ENCODE data around the gene HOXA7.

Gene HOXA7

GRCh38 chr7:27156508-27156898, at the start of gene HOXA7:
HOXA7 (minus strand) TSS chr7:27156675; CDS start chr7:27156545, 130 bp downstream.
- in situ Hi-C loops (cut with MboI; ENCODE audit: low sequenced_read_pairs, unreplicated experiment) = loop anchor here (5.0 to 25.0 kb wide), 4 partner anchors 302 to 782 kb away; no protein-coding TSS in a partner anchor
- TF ChIP-seq, protein P1, sequence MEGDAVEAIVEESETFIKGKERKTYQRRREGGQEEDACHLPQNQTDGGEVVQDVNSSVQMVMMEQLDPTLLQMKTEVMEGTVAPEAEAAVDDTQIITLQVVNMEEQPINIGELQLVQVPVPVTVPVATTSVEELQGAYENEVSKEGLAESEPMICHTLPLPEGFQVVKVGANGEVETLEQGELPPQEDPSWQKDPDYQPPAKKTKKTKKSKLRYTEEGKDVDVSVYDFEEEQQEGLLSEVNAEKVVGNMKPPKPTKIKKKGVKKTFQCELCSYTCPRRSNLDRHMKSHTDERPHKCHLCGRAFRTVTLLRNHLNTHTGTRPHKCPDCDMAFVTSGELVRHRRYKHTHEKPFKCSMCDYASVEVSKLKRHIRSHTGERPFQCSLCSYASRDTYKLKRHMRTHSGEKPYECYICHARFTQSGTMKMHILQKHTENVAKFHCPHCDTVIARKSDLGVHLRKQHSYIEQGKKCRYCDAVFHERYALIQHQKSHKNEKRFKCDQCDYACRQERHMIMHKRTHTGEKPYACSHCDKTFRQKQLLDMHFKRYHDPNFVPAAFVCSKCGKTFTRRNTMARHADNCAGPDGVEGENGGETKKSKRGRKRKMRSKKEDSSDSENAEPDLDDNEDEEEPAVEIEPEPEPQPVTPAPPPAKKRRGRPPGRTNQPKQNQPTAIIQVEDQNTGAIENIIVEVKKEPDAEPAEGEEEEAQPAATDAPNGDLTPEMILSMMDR (IDR thresholded peaks at IDR 0.05; ENCODE audit: borderline replicate concordance, control extremely low read depth, extremely low read depth, insufficient read depth, missing control alignments) = no peak
- no peak for DNase-seq (ENCODE audit: low spot score)

DNA sequence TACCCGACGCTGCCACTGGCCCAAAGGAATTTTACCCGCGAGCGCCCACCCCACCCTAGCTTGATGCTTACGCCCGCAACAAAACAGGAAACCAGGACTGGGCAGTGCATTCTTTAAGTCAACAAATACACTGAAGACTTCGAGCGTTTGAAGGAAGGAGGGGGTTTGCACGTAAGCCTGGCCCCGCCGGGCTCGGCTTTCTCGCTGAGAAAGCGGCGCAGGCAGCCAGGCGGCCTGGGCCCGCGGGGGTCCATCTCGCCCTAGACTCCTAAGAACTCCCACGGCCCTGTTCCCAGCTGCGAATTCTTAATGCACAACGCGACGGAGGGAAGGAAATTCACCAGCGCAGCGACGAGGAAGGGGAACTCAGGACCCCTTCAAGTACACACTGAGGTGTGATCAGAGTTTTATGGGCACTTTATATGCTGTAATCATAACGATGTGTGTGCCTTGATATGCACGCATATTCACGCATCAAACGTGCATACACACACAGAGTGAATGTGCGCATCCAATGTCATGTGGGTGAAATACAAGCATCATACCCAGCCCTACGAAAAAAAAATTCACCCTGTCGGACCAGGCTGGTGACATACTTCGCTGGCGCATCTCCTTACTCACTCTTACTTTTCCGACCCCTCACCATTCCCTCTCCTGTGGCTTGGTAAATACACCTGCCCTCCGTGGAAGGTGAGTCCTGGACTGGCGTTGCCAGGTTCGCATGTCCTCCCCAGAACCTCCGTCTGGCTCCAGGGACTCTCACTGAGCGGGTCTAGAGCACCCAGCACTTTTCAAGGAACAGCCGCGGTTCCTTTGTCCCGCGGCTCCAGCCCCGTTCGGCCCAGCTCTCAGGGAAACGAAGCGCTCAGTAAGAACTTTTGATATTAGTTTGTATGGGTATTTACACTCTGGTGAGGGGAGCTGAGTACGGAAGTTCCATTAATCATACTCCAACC, 49.1 kb upstream of the HOXA7 start:
- DNase-seq (ENCODE audit: low spot score) = no peak
- TF ChIP-seq, protein P1 (IDR thresholded peaks at IDR 0.05; ENCODE audit: borderline replicate concordance, control extremely low read depth, extremely low read depth, insufficient read depth, missing control alignments) = no peak
- in situ Hi-C loops (cut with MboI; ENCODE audit: low sequenced_read_pairs, unreplicated experiment) = loop anchor here (10.0 to 25.0 kb wide), 2 partner anchors 379 to 582 kb away; no protein-coding TSS in a partner anchor

DNA sequence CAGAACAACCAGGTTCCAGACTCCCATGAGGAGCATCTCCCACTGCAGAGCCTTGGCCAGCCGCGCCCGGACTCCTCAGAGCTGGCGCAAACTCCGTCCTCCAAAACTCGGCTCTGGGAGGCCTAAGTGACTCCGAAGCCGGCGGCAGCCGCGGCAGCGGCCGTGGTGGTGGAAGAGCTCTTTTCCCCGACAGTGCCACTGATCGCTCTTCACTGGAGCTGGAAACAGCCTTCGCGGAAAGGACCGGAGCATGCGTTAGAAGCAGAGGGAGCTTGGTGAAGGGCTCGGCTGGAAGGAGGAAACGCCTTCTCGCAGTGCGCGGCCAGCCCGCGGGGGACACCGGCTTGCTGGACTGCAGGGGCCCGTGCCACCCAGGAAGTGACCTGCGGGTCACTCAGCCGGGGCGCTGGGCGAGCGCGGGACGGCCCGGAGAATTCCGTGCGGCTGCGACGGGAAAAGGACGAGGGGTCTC, 48.4 kb upstream of the HOXA7 start:
- in situ Hi-C loops (cut with MboI; ENCODE audit: low sequenced_read_pairs, unreplicated experiment) = loop anchor here (10.0 to 25.0 kb wide), 2 partner anchors 380 to 582 kb away; no protein-coding TSS in a partner anchor
- TF ChIP-seq, protein P1 (IDR thresholded peaks at IDR 0.05; ENCODE audit: borderline replicate concordance, control extremely low read depth, extremely low read depth, insufficient read depth, missing control alignments) = no peak
- DNase-seq (ENCODE audit: low spot score) = no peak

DNA sequence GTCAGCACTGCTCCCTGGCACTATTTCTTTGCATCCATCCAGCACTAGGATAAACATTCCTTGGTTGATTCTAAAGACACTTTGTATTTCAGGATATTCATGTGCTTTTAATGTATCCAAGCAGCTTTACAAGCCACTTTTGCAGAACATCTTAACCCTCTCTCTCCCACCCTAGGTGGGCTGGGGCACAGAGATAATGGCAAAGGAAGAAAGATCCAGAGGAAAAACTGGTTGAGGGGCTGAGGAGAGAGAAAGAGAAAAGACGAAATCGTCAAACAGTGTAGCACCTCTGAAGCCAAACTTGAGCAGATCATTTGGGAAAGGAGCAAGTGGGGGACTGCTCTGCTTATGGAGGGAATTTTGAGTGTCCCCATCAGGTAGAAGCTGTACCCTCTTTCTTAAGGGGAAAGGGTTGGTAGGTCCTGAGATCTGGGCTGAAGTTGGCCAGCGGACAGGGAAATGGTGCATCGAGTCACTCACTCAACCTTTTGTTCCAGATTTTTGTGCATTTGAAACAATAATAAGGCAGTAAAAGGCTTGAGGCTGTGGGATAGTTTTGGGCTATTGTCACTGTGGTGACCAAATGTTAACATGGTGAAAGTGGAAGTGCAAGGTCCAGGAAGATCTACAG, 47.6 kb upstream of the HOXA7 start:
- in situ Hi-C loops (cut with MboI; ENCODE audit: low sequenced_read_pairs, unreplicated experiment) = loop anchor here (10.0 to 25.0 kb wide), 2 partner anchors 381 to 583 kb away; no protein-coding TSS in a partner anchor
- TF ChIP-seq, protein P1 (IDR thresholded peaks at IDR 0.05; ENCODE audit: borderline replicate concordance, control extremely low read depth, extremely low read depth, insufficient read depth, missing control alignments) = no peak
- DNase-seq (ENCODE audit: low spot score) = no peak

DNA sequence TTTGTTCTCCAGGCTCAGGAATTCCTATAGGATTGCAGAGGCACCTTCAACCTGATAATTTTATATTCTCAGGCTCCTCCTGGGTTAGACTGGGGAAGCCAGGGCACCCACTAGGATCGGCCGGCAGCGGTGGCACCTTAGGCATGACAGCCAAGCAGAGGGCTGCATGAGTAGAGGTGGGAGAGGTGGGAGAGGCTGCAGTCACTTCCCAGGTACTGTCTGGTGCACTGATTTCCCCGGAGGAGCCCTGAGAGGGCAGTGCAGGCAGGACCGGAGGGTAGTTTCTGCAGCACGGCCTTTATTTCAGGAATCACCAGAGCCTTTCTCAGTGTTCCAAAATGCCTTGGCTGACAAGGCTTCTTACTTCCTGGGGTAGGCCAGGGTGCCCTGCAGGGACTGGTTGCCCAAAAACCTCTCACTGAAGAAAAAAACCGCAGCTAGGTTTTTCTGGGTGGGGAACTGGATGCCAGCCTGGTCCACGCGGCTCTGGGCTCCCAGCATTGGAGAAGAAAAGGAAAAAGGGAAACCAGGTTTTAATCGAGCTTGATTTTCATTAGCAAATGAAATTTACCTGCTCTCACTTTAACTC, 47.0 kb upstream of the HOXA7 start:
- TF ChIP-seq, protein P1 (IDR thresholded peaks at IDR 0.05; ENCODE audit: borderline replicate concordance, control extremely low read depth, extremely low read depth, insufficient read depth, missing control alignments) = no peak
- in situ Hi-C loops (cut with MboI; ENCODE audit: low sequenced_read_pairs, unreplicated experiment) = loop anchor here (10.0 to 25.0 kb wide), 2 partner anchors 381 to 584 kb away; no protein-coding TSS in a partner anchor
- DNase-seq (ENCODE audit: low spot score) = no peak

GRCh38 chr7:27202862-27203134, 46.3 kb upstream of the HOXA7 start:
- TF ChIP-seq, protein P1 (IDR thresholded peaks at IDR 0.05; ENCODE audit: borderline replicate concordance, control extremely low read depth, extremely low read depth, insufficient read depth, missing control alignments) = no peak
- DNase-seq (ENCODE audit: low spot score) = no peak
- in situ Hi-C loops (cut with MboI; ENCODE audit: low sequenced_read_pairs, unreplicated experiment) = loop anchor here (10.0 to 25.0 kb wide), 2 partner anchors 382 to 585 kb away; no protein-coding TSS in a partner anchor

Data from GM13976 (cell line).